ENCODE measurements around the gene ALDOB.
"Not testable (repeated sequence)": the region's sequence is repeated elsewhere in the genome, so short reads cannot be mapped to it uniquely, and the experiment has no call there.

ALDOB gene

DNA sequence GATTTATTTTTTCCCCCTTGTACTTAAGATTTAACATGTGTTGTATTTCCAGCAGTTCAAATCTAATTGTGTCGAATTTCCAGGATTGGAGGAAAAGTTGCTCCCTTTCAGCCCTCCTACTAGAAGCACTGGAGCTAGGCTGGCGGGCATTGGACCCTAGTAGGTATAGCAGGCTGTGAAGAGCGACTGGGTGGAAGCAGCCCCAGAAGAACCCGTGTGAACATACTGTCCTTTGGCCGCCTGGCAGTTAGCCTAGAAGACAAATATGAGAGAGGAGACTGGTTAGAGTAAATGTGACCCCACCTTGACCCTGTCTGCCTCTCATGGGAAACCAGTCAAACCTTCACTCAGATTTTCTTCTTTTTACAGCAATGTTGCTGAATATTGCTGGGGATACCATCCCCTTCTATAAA lies 13.9 kb downstream of the ALDOB start:
- no peak for DNase-seq (ENCODE audit: low read depth)

DNA sequence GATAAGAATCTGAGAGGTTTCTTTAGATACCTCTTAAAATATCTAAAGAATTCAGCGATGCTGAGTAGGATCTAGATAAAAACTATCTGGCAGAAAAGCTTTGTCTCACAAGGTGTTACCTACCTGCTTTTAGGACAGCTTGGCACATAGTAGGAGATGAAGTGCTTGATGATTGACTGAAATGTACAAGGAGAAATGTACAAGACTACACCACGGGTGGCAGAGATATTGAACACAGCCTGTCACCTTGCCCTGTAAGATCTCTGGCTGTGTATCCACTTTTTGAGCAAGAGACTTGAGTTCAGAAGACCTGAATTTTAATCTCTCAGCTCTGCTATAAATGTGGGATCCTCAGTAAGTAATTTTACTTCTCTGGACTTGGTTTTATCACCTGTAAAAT lies 15.7 kb downstream of the ALDOB start:
- no peak for DNase-seq (ENCODE audit: low read depth)

DNA sequence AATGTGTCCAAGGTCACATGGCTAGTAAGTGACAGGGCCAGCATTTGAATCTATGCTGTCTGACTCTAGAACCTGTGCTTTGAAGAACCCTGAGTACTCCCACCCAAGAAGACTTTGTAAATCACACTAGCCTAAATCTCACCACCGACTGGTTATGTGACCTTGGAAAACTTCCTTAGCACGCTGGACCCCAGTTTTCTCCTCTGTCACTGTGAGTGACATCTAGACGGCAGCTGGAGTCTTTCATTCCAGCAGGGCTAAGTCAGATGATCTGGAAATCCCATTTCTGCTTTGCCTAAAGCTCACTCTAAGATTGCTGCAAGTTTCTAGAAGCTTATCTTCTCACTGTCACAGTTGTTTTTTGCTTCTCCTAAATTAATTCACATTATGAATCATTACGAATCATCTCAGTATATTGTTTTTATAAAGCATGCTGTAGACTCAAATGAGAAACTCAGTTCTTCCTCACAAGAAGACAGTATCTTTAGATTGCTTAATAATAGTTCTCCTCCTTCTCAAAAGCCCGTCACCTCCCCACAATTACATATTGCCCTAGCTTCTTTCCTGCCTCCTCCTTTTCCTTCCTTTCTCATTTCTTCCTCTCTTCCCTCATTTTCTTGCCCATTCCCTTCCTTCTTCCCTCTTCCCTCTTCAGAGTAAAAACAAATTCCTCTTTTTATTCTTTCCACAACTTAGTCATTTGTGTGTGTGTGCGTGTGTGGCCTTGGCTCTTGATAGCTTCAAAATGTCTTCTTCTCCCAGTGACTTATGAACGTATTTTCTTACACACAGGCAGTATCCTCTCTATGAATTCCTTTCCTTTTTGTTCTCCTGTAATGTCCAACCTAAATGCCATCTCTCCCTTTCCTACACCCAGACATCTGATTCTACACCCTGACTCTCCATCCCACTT lies 16.8 kb downstream of the ALDOB start:
- DNase-seq (ENCODE audit: low read depth) = peak; percentile 58

GRCh38 chr9:101417977-101418376 lies 17.6 kb downstream of the ALDOB start:
- DNase-seq (ENCODE audit: low read depth) = no peak

GRCh38 chr9:101417389-101417788 lies 18.2 kb downstream of the ALDOB start:
- no peak for DNase-seq (ENCODE audit: low read depth)

DNA sequence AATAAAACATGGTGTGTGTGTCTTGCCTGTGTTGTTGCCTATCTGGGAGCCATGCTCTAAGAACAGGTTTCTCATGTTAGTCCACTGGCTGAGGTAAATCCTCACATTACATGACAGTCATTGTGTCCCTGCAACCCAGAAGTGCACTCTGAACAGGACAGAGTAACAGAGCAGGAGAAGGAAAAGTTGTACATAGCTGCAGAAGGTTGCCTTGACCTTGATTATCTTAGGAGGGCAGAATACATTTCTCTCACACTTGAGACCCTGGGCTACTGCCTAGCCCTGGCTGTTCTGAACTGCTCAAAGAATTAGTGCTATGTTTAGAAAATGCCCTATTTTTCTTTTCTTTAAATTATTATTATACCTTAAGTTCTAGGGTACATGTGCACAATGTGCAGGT lies 20.0 kb downstream of the ALDOB start:
- no peak for DNase-seq (ENCODE audit: low read depth)

DNA sequence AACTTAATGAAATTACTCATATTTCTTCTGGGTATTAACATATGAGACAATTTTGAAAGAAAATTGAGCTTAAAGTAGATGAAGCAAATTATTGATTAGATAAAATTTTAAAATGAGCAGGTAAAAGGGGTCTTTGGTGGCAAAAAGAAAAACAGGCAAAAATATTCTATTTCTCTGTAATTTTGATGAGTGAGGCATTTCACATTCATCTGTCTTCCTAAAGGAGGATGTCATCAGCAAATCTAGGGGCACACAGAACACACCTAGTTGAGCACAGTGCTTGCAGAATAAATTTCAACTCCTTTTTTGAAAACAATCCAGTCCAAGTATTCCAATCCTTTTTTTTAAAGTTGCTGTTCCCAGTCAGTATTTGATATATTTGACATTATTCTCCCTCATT lies 20.7 kb downstream of the ALDOB start:
- no peak for DNase-seq (ENCODE audit: low read depth)

DNA sequence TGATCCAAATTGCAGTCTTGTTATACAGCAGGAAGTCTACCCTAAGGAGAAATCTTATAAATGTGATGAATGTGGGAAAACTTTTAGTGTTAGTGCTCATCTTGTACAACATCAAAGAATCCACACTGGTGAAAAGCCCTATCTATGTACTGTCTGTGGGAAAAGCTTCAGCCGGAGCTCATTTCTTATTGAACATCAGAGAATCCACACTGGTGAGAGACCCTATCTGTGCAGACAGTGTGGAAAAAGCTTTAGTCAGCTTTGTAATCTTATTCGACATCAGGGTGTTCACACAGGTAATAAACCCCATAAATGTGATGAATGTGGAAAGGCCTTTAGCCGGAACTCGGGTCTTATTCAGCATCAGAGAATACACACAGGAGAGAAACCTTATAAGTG lies 26.5 kb downstream of the ALDOB start:
- DNase-seq (ENCODE audit: low read depth) = peak; percentile 51

DNA sequence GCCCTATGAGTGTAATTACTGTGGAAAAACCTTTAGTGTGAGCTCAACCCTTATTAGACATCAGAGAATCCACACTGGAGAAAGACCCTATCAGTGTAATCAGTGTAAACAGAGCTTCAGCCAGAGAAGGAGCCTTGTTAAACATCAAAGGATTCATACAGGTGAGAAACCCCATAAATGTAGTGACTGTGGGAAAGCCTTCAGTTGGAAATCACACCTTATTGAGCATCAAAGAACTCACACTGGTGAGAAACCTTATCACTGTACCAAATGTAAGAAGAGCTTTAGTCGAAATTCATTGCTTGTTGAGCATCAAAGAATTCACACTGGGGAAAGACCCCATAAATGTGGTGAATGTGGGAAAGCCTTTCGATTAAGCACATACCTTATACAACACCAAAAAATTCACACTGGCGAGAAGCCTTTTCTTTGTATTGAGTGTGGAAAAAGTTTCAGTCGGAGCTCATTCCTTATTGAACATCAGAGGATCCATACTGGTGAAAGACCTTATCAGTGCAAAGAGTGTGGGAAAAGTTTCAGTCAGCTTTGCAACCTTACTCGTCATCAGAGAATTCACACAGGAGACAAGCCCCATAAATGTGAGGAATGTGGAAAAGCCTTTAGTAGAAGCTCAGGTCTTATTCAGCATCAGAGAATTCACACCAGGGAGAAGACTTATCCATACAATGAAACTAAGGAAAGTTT lies 27.0 kb downstream of the ALDOB start:
- DNase-seq (ENCODE audit: low read depth) = peak; percentile 16

DNA sequence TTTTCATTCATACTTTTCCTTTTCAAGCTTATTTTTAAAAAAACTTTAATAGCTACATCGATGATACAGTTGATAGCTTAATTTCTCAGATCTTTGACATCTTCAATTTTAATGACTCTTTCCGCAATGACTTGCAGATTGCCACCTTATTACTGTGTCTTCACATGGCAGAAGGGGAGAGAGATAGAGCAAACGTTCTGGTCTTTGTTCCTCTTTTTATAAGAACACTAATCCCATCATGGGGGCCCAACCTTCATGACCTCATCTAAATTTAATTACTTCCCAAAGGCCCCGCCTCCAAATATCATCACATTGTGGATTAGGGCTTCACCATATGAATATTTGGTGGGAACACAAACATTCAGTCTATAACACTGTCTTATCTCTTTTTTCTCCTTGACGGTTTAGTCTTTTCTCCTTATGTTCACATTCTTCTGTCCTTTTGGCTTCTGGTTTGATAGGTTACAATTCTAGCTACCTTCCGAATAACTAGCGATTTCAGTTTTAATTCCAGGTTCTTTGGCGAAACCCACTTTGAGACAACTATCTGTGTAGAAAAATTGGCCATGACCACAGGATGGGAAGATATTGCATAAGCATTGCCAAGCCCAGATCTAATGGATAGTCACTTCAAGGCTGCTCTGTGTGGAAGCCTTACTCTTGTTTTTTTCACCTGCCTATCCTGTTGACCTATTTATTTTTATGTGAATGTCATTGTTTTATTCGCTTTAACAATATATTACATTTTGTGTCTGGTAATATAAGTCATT lies 31.9 kb downstream of the ALDOB start:
- no peak for DNase-seq (ENCODE audit: low read depth)

GRCh38 chr9:101400120-101400519 lies 35.5 kb downstream of the ALDOB start:
- peak; percentile 76 for DNase-seq (ENCODE audit: low read depth)

GRCh38 chr9:101399643-101399970 lies 36.0 kb downstream of the ALDOB start:
- DNase-seq (ENCODE audit: low read depth) = peak; percentile 12

- no peak for DNase-seq (ENCODE audit: low read depth)
Measured at GRCh38 chr9:101398930-101399642, 36.5 kb downstream of the ALDOB start.

GRCh38 chr9:101398068-101398929 lies 37.3 kb downstream of the ALDOB start, which contains the start of the genes MRPL50 and ZNF189:
TSS of gene MRPL50 (minus strand) at chr9:101398618. CDS start at chr9:101398592, 26 bp downstream.
TSS of gene ZNF189 (plus strand) at chr9:101398851. CDS start at chr9:101399157, 306 bp downstream.
- DNase-seq (ENCODE audit: low read depth) = peak; percentile 99

DNA sequence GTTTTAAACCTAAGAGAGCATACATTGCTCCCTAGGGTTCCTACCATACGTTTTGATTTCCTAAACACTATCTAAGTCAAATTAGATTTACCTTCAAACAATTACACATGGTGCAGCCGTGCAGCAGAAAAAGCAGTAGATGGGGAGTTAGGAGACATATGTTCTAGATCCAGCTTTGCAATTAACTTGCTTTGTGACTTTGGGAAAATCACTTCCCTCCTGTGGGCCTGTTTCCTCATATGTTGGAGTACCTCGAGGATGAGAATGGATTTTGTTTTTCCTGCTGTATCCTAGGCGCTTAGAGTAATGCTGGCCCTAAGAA lies 37.9 kb downstream of the ALDOB start:
- DNase-seq (ENCODE audit: low read depth) = no peak

DNA sequence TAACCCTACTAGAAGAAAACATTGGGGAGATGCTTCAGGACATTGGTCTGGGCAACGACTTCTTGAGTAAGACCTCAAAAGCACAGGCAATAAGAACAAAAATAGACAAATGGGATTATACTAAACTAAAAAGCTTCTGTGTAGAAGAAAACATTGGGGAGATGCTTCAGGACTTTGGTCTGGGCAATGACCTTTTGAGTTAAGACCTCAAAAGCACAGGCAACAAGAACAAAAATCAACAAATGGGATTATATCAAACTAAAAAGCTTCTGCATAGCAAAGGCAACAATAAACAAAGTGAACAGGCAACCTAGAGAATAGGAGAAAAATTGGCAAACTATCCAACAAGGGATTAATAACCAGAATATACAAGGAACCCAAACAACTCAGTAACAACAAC lies 40.9 kb downstream of the ALDOB start:
- no peak for DNase-seq (ENCODE audit: low read depth)

DNA sequence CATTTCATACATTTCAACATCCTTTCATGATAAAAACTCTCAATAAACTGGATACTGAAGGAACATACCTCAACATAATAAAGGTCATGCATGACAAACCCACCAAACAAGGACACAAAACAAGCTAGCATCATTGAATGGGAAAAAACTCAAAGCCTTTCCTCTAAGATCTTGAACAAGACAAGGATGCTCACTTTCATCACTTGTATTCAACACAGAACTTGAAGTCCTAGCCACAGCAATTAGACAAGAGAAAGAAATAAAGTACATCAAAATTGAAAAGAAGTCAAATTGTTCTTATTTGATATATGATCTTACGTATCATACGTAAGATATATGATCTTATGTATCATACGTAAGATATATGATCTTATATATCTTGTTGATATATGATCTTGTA lies 42.4 kb downstream of the ALDOB start:
- no peak for DNase-seq (ENCODE audit: low read depth)

- no peak for DNase-seq (ENCODE audit: low read depth)
Measured at GRCh38 chr9:101388507-101388993, 47.0 kb downstream of the ALDOB start.

DNA sequence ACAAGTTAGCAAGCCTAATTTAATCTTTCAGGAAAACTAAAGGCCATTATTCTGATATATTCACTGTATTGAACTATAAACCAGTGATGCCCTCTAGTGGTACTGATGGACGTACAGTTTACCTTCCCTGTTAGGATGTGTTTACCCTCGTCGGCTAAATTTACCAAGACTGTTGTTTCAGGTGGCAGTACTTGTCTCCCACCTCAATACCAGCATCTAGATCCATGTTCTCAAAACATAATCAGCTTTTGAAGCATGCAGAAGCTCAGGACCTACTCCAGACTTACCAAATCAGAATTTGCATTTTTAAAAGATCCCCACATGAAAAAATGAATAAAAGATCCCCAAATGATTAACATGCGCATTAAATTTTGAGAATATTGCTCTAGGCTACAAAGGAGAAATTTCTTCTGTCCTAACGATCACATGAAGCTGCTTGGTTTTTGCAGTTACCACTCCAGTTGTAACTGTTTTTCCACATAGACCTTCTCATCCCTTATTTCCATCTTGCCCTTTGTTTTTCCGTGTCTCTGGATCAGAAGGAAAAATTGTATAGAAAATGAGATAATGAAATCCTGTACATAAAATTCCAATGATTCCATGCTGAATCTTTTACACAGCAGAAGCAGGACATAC lies 47.6 kb downstream of the ALDOB start:
- DNase-seq (ENCODE audit: low read depth) = peak; percentile 37

DNA sequence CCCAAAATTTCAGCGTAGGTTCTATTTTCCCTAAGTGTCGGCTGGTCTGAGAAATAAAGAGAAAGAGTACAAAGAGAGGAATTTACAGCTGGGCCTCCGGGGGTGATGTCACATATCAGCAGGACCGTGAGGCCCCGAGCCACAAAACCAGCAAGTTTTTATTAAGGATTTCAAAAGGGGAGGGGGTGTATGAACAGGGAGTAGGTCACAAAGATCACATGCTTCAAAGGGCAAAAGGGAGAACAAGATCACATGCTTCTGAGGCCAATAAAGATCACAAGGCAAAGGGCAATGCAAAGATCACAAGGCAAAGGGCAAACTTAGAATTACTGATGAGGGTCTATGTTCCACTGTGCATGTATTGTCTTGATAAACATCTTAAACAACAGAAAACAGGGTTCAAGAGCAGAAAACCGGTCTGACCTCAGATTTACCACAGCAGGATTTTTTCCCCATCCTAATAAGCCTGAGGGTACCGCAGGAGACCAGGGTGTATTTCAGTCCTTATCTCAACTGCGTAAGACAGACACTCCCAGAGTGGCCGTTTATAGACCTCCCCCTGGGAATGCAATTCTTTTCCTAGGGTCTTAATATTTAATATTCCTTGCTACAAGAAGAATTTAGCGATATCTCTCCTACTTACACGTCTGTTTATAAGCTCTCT lies 50.6 kb downstream of the ALDOB start, which contains the start of gene BAAT:
TSS of gene BAAT (minus strand) at position 134 of the 664 bp plus-strand sequence. CDS start 13,602 bp downstream, outside the sequence.
- DNase-seq (ENCODE audit: low read depth) = not testable (repeated sequence)

All from amniotic epithelial cell (primary cell).